Right lobe of liver (tissue), 6 donors: ENCODE measurements around the gene ARRB1. TPM values are rescaled to one million over a fixed set of nuclear protein-coding genes. Genes with fewer than 3 reads are reported as not detected.
A peak's percentile ranks its signal among the peaks of the same experiment; 100 is the strongest.

Experiments
- ATAC-seq, 4 donors: fragments of 200-7000 bp; cut with Tn5 transposase; one replicate each; pipeline ENCODE4 v1.9.1; 2020; ENCODE audit warnings: mild to moderate bottlenecking in 4 of 4, moderate library complexity in 4 of 4
- DNase-seq, 3 donors: peaks; one replicate each; pipeline ENCODE4 v3.0.0-alpha.2; 2020
- H3K27ac ChIP-seq, 3 donors: fragments of 200-600 bp; one replicate each; pipeline ENCODE4 v1.8.0; 2022
- H3K27me3 ChIP-seq, 2 donors: fragments of 200-600 bp; one replicate each; pipeline ENCODE4 v1.8.0; 2022
- H3K36me3 ChIP-seq, 4 donors: fragments of 200-600 bp; sonication (generic) in 1 of 4; one replicate each; pipeline versions ENCODE4 v1.5.1 to v1.8.0; 2017 to 2022; ENCODE audit warnings: control low read depth in 1 of 4
- H3K4me1 ChIP-seq, 4 donors: fragments of 200-600 bp; sonication (generic) in 1 of 4; one replicate each; pipeline versions ENCODE4 v1.5.1 to v1.8.0; 2017 to 2022; ENCODE audit warnings: control low read depth in 1 of 4
- H3K4me3 ChIP-seq, 3 donors: fragments of 200-600 bp; one replicate each; pipeline ENCODE4 v1.8.0; 2022
- H3K9me3 ChIP-seq, 4 donors: fragments of 200-600 bp; sonication (generic) in 1 of 4; one replicate each; pipeline versions ENCODE4 v1.5.1 to v1.8.0; 2017 to 2022; ENCODE audit warnings: control low read depth in 1 of 4
- CTCF ChIP-seq, 4 donors: fragments of 200-600 bp in 3 of 4; fragments of 450-650 bp in 1 of 4; IDR thresholded peaks; one replicate each; pipeline versions ENCODE4 v1.5.1 to v1.8.0; 2016 to 2022; ENCODE audit warnings: antibody characterized with exemption in 4 of 4, mild to moderate bottlenecking in 2 of 4
- POLR2A ChIP-seq: fragments of 450-650 bp; IDR thresholded peaks from one replicate; pipeline ENCODE4 v1.6.1; 2017; ENCODE audit warnings: antibody characterized with exemption, mild to moderate bottlenecking
- WGBS: methylation state at CpG from one replicate; pipeline ENCODE4 v1.1.6; 2018; ENCODE audit warnings: low coverage, low lambda C conversion rate; ENCODE audit not compliant: insufficient coverage; ENCODE audit errors: missing lambda C conversion rate; 5-methylcytosine and 5-hydroxymethylcytosine counted together
- intact Hi-C, 2 donors: fragments of 100-400 bp; cut with DNase I; formaldehyde crosslinking; loops; one replicate each; pipeline versions ENCODE4 v1.11.2 to v1.14.1; 2022
- total RNA-seq, 6 experiments: library from RNA; depleted of rRNA in 2 of 6; stranded (reverse); fragments of >200 nt in 2 of 6; fragmentation: NEBNext Ultra II Directional in 3 of 6; extraction: Animal tissue kit (Norgen Biotek cat#: 25700) in 3 of 6; gene quantifications; one replicate each; pipeline versions ENCODE4 v1.1.0 to v1.2.4, GENCODE V29; 2016 to 2023
- donor health status: DM: no; HTN: yes; CAD: no.
- donor health status: DM: no; HTN: no; CAD: no.
- donor health status: DM: no; HTN: no; CAD: no.
- donor health status: DM: no; HTN: yes; CAD: no.
- donor health status: DM: no; HTN: yes; CAD: no.

Gene ARRB1
- total RNA-seq, 6 experiments from 2014 or later, result 8.6 to 26.4 (median 24.5) TPM

- ATAC-seq (no peak), DNase-seq (no peak)
- intact Hi-C loops, result no loop called here
- no peak for TF ChIP-seq POLR2A
- no peak for TF ChIP-seq CTCF (IDR thresholded peaks at IDR 0.05)
- no peaks in the 10 kb centered on the region for H3K9me3 ChIP-seq
- WGBS, result 88% methylated on average over 8 of the region's 16 CpGs
- no peaks in the 10 kb centered on the region for H3K4me1 ChIP-seq
- H3K4me3 ChIP-seq, result no peak overlapping the region
- H3K27ac ChIP-seq, result no peak overlapping the region
- no peaks in the 10 kb centered on the region for H3K36me3 ChIP-seq
- H3K27me3 ChIP-seq, result no peaks in the 10 kb centered on the region
Observed at GRCh38 chr11:75314771-75315438, 36.6 kb downstream of the ARRB1 start.

GRCh38 chr11:75313513-75314272 lies 37.8 kb downstream of the ARRB1 start:
- Histone ChIP-seq H3K27me3 (no peaks in the 10 kb centered on the region), H3K27ac (peak overlapping the region; percentile 13 to 52 (median 49)), H3K4me1 (peaks cover 0 to under 1% (median 0%) of the 10 kb centered on the region in 4 donors), H3K4me3 (no peak overlapping the region), H3K36me3 (peaks cover 0 to 2% (median 0%) of the 10 kb centered on the region in 4 donors), H3K9me3 (no peaks in the 10 kb centered on the region)
- intact Hi-C loops, result no loop called here
- TF ChIP-seq POLR2A (no peak), CTCF (IDR thresholded peaks at IDR 0.05) (no peak)
- ATAC-seq (peak; percentile 56 to 72 (median 70)), DNase-seq (peak in 1 of 3 donors; percentile 40)
- WGBS, result 33% methylated on average over 4 of the region's 8 CpGs

GRCh38 chr11:75312346-75312745 lies 39.1 kb downstream of the ARRB1 start:
- ATAC-seq, result no peak

GRCh38 chr11:75311858-75312288 lies 39.6 kb downstream of the ARRB1 start:
- intact Hi-C loops, result no loop called here
- Histone ChIP-seq H3K27ac (peak overlapping the region in 2 of 3 donors; percentile 47 to 52), H3K4me3 (no peak overlapping the region), H3K9me3 (no peaks in the 10 kb centered on the region), H3K36me3 (peaks cover 0 to 2% (median 0%) of the 10 kb centered on the region in 4 donors), H3K4me1 (peaks cover 0 to 10% (median 0%) of the 10 kb centered on the region in 4 donors), H3K27me3 (no peaks in the 10 kb centered on the region)
- DNase-seq (no peak), ATAC-seq (peak; percentile 17 to 56 (median 41))
- WGBS, result no CpG with 5 or more reads among the region's 13 CpGs
- TF ChIP-seq CTCF (IDR thresholded peaks at IDR 0.05) (no peak), POLR2A (no peak)

More at GRCh38 chr11:75312346-75312745, 39.1 kb downstream of the ARRB1 start:
- no peak for DNase-seq
- no peaks in the 10 kb centered on the region for H3K27me3 ChIP-seq
- no peaks in the 10 kb centered on the region for H3K9me3 ChIP-seq
- H3K27ac ChIP-seq, result peak overlapping the region in 2 of 3 donors; percentile 47 to 52
- H3K36me3 ChIP-seq, result peaks cover 0 to 2% (median 0%) of the 10 kb centered on the region in 4 donors
- no peak for TF ChIP-seq CTCF (IDR thresholded peaks at IDR 0.05)
- TF ChIP-seq POLR2A, result no peak
- WGBS, result no CpG with 5 or more reads among the region's 2 CpGs
- intact Hi-C loops, result no loop called here
- peaks cover 0 to 10% (median 0%) of the 10 kb centered on the region in 4 donors for H3K4me1 ChIP-seq
- H3K4me3 ChIP-seq, result no peak overlapping the region
